ENCODE measurements around the gene USH2A.

DNA sequence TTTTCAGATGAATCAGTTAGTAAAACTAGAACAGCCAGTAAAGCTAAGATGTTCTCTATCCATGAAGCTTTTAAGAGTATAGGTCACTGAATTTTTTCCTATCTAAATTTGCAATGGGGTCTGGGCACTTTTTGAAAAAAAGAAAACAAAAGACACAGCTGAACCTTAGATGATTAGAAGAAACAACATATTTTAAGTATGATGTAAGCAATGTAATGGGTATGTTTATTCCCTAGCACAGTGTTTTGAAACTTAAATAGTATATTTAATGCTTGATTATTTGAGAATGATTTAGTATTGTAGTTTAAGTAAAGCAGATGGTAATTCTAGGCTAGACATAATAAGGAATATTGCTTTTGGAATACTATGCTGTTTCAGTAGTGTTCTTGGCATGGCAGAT is 819.9 kb downstream of the USH2A start:
- TF ChIP-seq, protein P1, sequence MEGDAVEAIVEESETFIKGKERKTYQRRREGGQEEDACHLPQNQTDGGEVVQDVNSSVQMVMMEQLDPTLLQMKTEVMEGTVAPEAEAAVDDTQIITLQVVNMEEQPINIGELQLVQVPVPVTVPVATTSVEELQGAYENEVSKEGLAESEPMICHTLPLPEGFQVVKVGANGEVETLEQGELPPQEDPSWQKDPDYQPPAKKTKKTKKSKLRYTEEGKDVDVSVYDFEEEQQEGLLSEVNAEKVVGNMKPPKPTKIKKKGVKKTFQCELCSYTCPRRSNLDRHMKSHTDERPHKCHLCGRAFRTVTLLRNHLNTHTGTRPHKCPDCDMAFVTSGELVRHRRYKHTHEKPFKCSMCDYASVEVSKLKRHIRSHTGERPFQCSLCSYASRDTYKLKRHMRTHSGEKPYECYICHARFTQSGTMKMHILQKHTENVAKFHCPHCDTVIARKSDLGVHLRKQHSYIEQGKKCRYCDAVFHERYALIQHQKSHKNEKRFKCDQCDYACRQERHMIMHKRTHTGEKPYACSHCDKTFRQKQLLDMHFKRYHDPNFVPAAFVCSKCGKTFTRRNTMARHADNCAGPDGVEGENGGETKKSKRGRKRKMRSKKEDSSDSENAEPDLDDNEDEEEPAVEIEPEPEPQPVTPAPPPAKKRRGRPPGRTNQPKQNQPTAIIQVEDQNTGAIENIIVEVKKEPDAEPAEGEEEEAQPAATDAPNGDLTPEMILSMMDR (IDR thresholded peaks at IDR 0.05) = no peak
- TF ChIP-seq POLR2A (IDR thresholded peaks at IDR 0.05) = no peak
- no peak for TF ChIP-seq EP300 (IDR thresholded peaks at IDR 0.05)
